IMR-90 (cell line): ENCODE measurements around the gene ARID4B. TPM values are rescaled to one million over a fixed set of nuclear protein-coding genes. Genes with fewer than 3 reads are reported as not detected.

Experiments
- ATAC-seq: fragments of 200-7000 bp; cut with Tn5 transposase; 2 replicates; pipeline ENCODE4 v1.9.1; 2020; ENCODE audit warnings: low read depth, mild to moderate bottlenecking, moderate library complexity
- BruUV-seq: library from RNA; stranded (reverse); fragments of 400-500 nt; replicated peaks from 2 replicates; lab custom pipeline; 2021; lab: Mats Ljungman, UMichigan
- CTCF ChIA-PET: fragments of 300-600 bp; formaldehyde crosslinking; extraction: SDS; loops from one replicate; lab custom pipeline; 2021; ENCODE audit warnings: antibody characterized with exemption; lab: Yijun Ruan, JAX
- POLR2A ChIA-PET: fragments of 300-600 bp; sonication (Branson Sonifier 250); formaldehyde crosslinking; loops from one replicate; lab custom pipeline; 2022; ENCODE audit warnings: antibody characterized with exemption; ENCODE audit not compliant: unreplicated experiment; lab: Charles Lee
- DNase-seq: peaks from one replicate; pipeline ENCODE4 v3.0.0; 2013
- H2AFZ ChIP-seq: replicated peaks from 2 replicates; pipeline ENCODE3; 2013; ENCODE audit warnings: low read length, mild to moderate bottlenecking; ENCODE audit not compliant: poor library complexity
- H2AK5ac ChIP-seq: 2 replicates; pipeline ENCODE4 v1.6.1; 2013; ENCODE audit warnings: low read depth, low read length, inconsistent platforms
- H2AK9ac ChIP-seq: replicated peaks from 2 replicates; pipeline ENCODE3; 2013; ENCODE audit warnings: mild to moderate bottlenecking, low read depth, low read length, moderate library complexity; ENCODE audit not compliant: poor library complexity
- H2BK120ac ChIP-seq: 2 replicates; pipeline ENCODE4 v1.6.1; 2013; ENCODE audit warnings: low read depth, low read length, inconsistent platforms
- H2BK15ac ChIP-seq: 3 replicates; pipeline ENCODE4 v1.6.1; 2013; ENCODE audit warnings: low read depth, low read length, inconsistent platforms
- H2BK20ac ChIP-seq: 2 replicates; pipeline ENCODE4 v1.6.1; 2013; ENCODE audit warnings: low read depth, mild to moderate bottlenecking, inconsistent platforms, low read length, moderate library complexity
- H2BK5ac ChIP-seq: 2 replicates; pipeline ENCODE4 v1.6.1; 2013; ENCODE audit warnings: mild to moderate bottlenecking, low read depth, low read length, inconsistent platforms; ENCODE audit not compliant: poor library complexity, severe bottlenecking
- H3K14ac ChIP-seq: replicated peaks from 2 replicates; pipeline ENCODE4 v1.6.1; 2013; ENCODE audit warnings: low read depth, low read length, inconsistent platforms
- H3K18ac ChIP-seq: 2 replicates; pipeline ENCODE4 v1.6.1; 2013; ENCODE audit warnings: low read depth, low read length, control low read depth
- H3K23ac ChIP-seq: 2 replicates; pipeline ENCODE4 v1.6.1; 2013; ENCODE audit warnings: low read depth, low read length, inconsistent platforms
- H3K27ac ChIP-seq: 2 replicates; pipeline ENCODE4 v1.5.1; 2013; ENCODE audit warnings: mild to moderate bottlenecking, control low read depth, low read length; ENCODE audit not compliant: insufficient read depth
- H3K27me3 ChIP-seq: 2 replicates; pipeline ENCODE4 v1.6.1; 2013; ENCODE audit warnings: low read length; ENCODE audit not compliant: control insufficient read depth, insufficient read depth
- H3K36me3 ChIP-seq: 2 replicates; pipeline ENCODE4 v1.6.1; 2013; ENCODE audit warnings: low read length, mixed read lengths; ENCODE audit not compliant: control insufficient read depth, insufficient read depth
- H3K4ac ChIP-seq: 2 replicates; pipeline ENCODE4 v1.6.1; 2013; ENCODE audit warnings: low read depth, low read length, inconsistent platforms
- H3K4me1 ChIP-seq: 2 replicates; pipeline ENCODE4 v1.6.1; 2013; ENCODE audit warnings: low read length, mixed read lengths; ENCODE audit not compliant: control insufficient read depth, insufficient read depth
- H3K4me2 ChIP-seq: 2 replicates; pipeline ENCODE4 v1.6.1; 2013; ENCODE audit warnings: low read depth, mild to moderate bottlenecking, control low read depth, low read length, moderate library complexity
- H3K4me3 ChIP-seq: 2 replicates; pipeline ENCODE4 v1.5.1; 2013; ENCODE audit warnings: low read depth, mild to moderate bottlenecking, control low read depth, low read length, moderate library complexity; ENCODE audit not compliant: insufficient read depth
- H3K56ac ChIP-seq: 2 replicates; pipeline ENCODE4 v1.6.1; 2013; ENCODE audit warnings: low read length, inconsistent platforms; ENCODE audit not compliant: insufficient read depth; ENCODE audit errors: extremely low read depth
- H3K79me1 ChIP-seq, 2 experiments: 2 replicates each; pipeline ENCODE4 v1.6.1; 2013; ENCODE audit warnings: low read length in 2 of 2, inconsistent platforms in 1 of 2, low read depth in 1 of 2
- H3K9ac ChIP-seq: 2 replicates; pipeline ENCODE4 v1.6.1; 2013; ENCODE audit warnings: low read depth, low read length, control low read depth
- H3K9me1 ChIP-seq: 2 replicates; pipeline ENCODE4 v1.6.1; 2013; ENCODE audit warnings: low read length, inconsistent platforms; ENCODE audit not compliant: insufficient read depth
- H3K9me3 ChIP-seq: 2 replicates; pipeline ENCODE4 v1.6.1; 2013; ENCODE audit warnings: low read length; ENCODE audit not compliant: control insufficient read depth, insufficient read depth
- H4K20me1 ChIP-seq: 2 replicates; pipeline ENCODE4 v1.6.1; 2013; ENCODE audit warnings: low read length, inconsistent platforms; ENCODE audit not compliant: insufficient read depth
- H4K5ac ChIP-seq: 2 replicates; pipeline ENCODE4 v1.6.1; 2013; ENCODE audit warnings: mild to moderate bottlenecking, low read depth, low read length, control low read depth
- H4K8ac ChIP-seq, 2 experiments: 2 replicates each; pipeline ENCODE4 v1.6.1; 2013; ENCODE audit warnings: low read depth in 2 of 2, low read length in 2 of 2, control low read depth in 1 of 2, inconsistent platforms in 1 of 2
- H4K91ac ChIP-seq: 2 replicates; pipeline ENCODE4 v1.6.1; 2013; ENCODE audit warnings: low read depth, low read length, inconsistent platforms; ENCODE audit not compliant: insufficient read depth
- BHLHE40 ChIP-seq: fragments of 150-350 bp; IDR thresholded peaks from 2 replicates; pipeline ENCODE4 v1.6.1; 2016; ENCODE audit warnings: mild to moderate bottlenecking, low read depth, low read length
- CEBPB ChIP-seq: IDR thresholded peaks from 2 replicates; pipeline ENCODE4 v1.6.1; 2012; ENCODE audit warnings: low read depth, low read length, improper control_type of control experiment
- CHD1 ChIP-seq: IDR thresholded peaks from 2 replicates; pipeline ENCODE4 v1.6.1; 2012; ENCODE audit warnings: low read depth, low read length, improper control_type of control experiment
- FOS ChIP-seq: fragments of 150-350 bp; IDR thresholded peaks from 2 replicates; pipeline ENCODE4 v1.6.1; 2016; ENCODE audit warnings: low read depth, low read length
- MAFK ChIP-seq: IDR thresholded peaks from 2 replicates; pipeline ENCODE4 v1.6.1; 2012; ENCODE audit warnings: low read depth, low read length, improper control_type of control experiment
- MAZ ChIP-seq: IDR thresholded peaks from 2 replicates; pipeline ENCODE4 v1.6.1; 2012; ENCODE audit warnings: low read depth, mild to moderate bottlenecking, low read length, improper control_type of control experiment, moderate library complexity, borderline replicate concordance
- MXI1 ChIP-seq: IDR thresholded peaks from 2 replicates; pipeline ENCODE4 v1.6.1; 2012; ENCODE audit warnings: low read depth, mild to moderate bottlenecking, low read length, moderate library complexity, borderline replicate concordance
- NFE2L2 ChIP-seq: fragments of 150-350 bp; IDR thresholded peaks from 2 replicates; pipeline ENCODE4 v1.6.1; 2016; ENCODE audit warnings: low read depth, mild to moderate bottlenecking, low read length
- POLR2A ChIP-seq: IDR thresholded peaks from 2 replicates; pipeline ENCODE4 v1.6.1; 2012; ENCODE audit warnings: mild to moderate bottlenecking, low read depth, low read length
- RAD21 ChIP-seq: IDR thresholded peaks from 2 replicates; pipeline ENCODE4 v1.6.1; 2012; ENCODE audit warnings: low read length, improper control_type of control experiment
- RCOR1 ChIP-seq: IDR thresholded peaks from 2 replicates; pipeline ENCODE4 v1.6.1; 2012; ENCODE audit warnings: mild to moderate bottlenecking, low read length, improper control_type of control experiment; ENCODE audit not compliant: insufficient replicate concordance
- RFX5 ChIP-seq: IDR thresholded peaks from 2 replicates; pipeline ENCODE4 v1.8.0; 2012; ENCODE audit warnings: low read depth, mild to moderate bottlenecking, low read length, moderate library complexity
- SMC3 ChIP-seq: fragments of 150-350 bp; IDR thresholded peaks from 2 replicates; pipeline ENCODE4 v1.6.1; 2016; ENCODE audit warnings: low read depth, mild to moderate bottlenecking, antibody characterized with exemption, low read length, moderate library complexity
- WGBS, 2 experiments: methylation state at CpG; one replicate each; pipeline versions ENCODE4 v1.1.5 to v1.1.7; 2013; ENCODE audit warnings: missing lambda C conversion rate in 2 of 2; ENCODE audit not compliant: insufficient read length in 1 of 2; ENCODE audit errors: extremely low coverage in 2 of 2; 5-methylcytosine and 5-hydroxymethylcytosine counted together
- dilution Hi-C: fragments of 300-500 bp; cut with HindIII; formaldehyde crosslinking; loops from one replicate; pipeline ENCODE4 v1.14.3; 2018; ENCODE audit warnings: low sequenced_read_pairs; ENCODE audit not compliant: unreplicated experiment
- in situ Hi-C: fragments of 300-500 bp; cut with MboI; formaldehyde crosslinking; loops from 3 replicates; pipeline ENCODE4 v1.14.3; 2019; ENCODE audit warnings: low sequenced_read_pairs, inconsistent platforms, mixed read lengths
- intact Hi-C: fragments of 100-400 bp; cut with micrococcal nuclease; formaldehyde crosslinking; loops from 2 replicates; pipeline ENCODE4 v1.10.0; 2022
- polyA plus RNA-seq, 3 experiments: library from polyadenylated mRNA; depleted of rRNA; stranded (reverse); fragments of >200 nt; gene quantifications; 2 replicates each; pipeline ENCODE4 v1.2.3, GENCODE V29; 2012; ENCODE audit warnings: low replicate concordance in 1 of 3
- total RNA-seq: library from RNA; depleted of rRNA; stranded (reverse); fragments of >200 nt; gene quantifications from 2 replicates; pipeline ENCODE4 v1.2.3, GENCODE V29; 2012
- TF ChIP-seq, protein P1 (sequence below): fragments of 150-350 bp; IDR thresholded peaks from 2 replicates; pipeline ENCODE4 v1.6.1; 2017; ENCODE audit warnings: mild to moderate bottlenecking, antibody characterized with exemption, low read length, low read depth
- TF ChIP-seq, protein P2 (sequence below): fragments of 150-350 bp; IDR thresholded peaks from 2 replicates; pipeline ENCODE4 v1.6.1; 2016; ENCODE audit warnings: low read depth, mild to moderate bottlenecking, low read length, moderate library complexity, borderline replicate concordance
- TF ChIP-seq, protein P3 (sequence below): conservative IDR thresholded peaks from 2 replicates; pipeline ENCODE4 v1.5.1; 2012; ENCODE audit warnings: mild to moderate bottlenecking, low read depth, low read length, improper control_type of control experiment

ARID4B gene
- total and polyA plus RNA-seq, 2 of the 4 experiments (the other 2 are of a cell fraction) = 8.5 to 16.0 TPM

DNA sequence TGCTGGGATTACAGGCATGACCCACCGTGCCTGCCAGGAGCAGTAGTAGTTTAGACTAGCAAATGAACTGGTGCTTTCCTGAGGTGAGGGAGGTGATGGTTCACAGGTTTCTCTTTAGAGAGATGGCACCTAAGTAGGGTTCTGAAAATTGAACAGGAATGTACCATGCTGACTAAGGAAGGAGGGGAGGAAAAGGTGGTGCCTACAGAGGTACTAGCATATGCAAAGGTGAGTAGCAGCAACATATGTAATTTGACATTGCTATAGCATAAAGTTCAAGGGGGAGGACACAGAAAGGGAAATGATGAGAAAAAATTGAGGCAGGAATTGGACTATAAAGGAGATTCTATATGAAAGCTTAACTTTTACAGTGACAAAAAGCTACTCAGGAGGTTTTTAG is 101.0 kb downstream of the ARID4B start:
- DNase-seq (no peak), ATAC-seq (no peak)
- intact Hi-C loops (no loop called here), dilution Hi-C loops (no loop called here), in situ Hi-C loops (no loop called here)
- H3K9ac ChIP-seq = no peak overlapping the region
- no peak overlapping the region for H2BK20ac ChIP-seq
- H3K4me1 ChIP-seq = no peaks in the 10 kb centered on the region
- BruUV-seq = TSS peak; percentile 29
- H2BK15ac ChIP-seq = no peak overlapping the region
- H3K14ac ChIP-seq = no peak overlapping the region
- no peak overlapping the region for H4K91ac ChIP-seq
- ChIA-PET POLR2A (no interaction called here), CTCF (no interaction called here)
- H3K79me1 ChIP-seq = peaks cover 4 to 16% of the 10 kb centered on the region in 2 experiments; a peak in 3 of 4 replicates
- H3K9me3 ChIP-seq = no peaks in the 10 kb centered on the region
- no peak overlapping the region for H3K4ac ChIP-seq
- H3K4me2 ChIP-seq = no peak overlapping the region
- no peak overlapping the region for H2BK5ac ChIP-seq
- TF ChIP-seq RAD21 (no peak), SMC3 (no peak), NFE2L2 (no peak), MXI1 (no peak), RCOR1 (no peak), CEBPB (no peak), BHLHE40 (no peak), RFX5 (no peak), MAZ (no peak), POLR2A (no peak), MAFK (no peak), FOS (no peak), CHD1 (no peak)
- TF ChIP-seq, protein P1, sequence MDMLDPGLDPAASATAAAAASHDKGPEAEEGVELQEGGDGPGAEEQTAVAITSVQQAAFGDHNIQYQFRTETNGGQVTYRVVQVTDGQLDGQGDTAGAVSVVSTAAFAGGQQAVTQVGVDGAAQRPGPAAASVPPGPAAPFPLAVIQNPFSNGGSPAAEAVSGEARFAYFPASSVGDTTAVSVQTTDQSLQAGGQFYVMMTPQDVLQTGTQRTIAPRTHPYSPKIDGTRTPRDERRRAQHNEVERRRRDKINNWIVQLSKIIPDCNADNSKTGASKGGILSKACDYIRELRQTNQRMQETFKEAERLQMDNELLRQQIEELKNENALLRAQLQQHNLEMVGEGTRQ = no peak
- TF ChIP-seq, protein P2, sequence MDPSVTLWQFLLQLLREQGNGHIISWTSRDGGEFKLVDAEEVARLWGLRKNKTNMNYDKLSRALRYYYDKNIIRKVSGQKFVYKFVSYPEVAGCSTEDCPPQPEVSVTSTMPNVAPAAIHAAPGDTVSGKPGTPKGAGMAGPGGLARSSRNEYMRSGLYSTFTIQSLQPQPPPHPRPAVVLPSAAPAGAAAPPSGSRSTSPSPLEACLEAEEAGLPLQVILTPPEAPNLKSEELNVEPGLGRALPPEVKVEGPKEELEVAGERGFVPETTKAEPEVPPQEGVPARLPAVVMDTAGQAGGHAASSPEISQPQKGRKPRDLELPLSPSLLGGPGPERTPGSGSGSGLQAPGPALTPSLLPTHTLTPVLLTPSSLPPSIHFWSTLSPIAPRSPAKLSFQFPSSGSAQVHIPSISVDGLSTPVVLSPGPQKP = no peak
- TF ChIP-seq, protein P3, sequence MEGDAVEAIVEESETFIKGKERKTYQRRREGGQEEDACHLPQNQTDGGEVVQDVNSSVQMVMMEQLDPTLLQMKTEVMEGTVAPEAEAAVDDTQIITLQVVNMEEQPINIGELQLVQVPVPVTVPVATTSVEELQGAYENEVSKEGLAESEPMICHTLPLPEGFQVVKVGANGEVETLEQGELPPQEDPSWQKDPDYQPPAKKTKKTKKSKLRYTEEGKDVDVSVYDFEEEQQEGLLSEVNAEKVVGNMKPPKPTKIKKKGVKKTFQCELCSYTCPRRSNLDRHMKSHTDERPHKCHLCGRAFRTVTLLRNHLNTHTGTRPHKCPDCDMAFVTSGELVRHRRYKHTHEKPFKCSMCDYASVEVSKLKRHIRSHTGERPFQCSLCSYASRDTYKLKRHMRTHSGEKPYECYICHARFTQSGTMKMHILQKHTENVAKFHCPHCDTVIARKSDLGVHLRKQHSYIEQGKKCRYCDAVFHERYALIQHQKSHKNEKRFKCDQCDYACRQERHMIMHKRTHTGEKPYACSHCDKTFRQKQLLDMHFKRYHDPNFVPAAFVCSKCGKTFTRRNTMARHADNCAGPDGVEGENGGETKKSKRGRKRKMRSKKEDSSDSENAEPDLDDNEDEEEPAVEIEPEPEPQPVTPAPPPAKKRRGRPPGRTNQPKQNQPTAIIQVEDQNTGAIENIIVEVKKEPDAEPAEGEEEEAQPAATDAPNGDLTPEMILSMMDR = no peak
- no peaks in the 10 kb centered on the region for H3K9me1 ChIP-seq
- H3K36me3 ChIP-seq = peaks cover 33% of the 10 kb centered on the region
- WGBS, 2 experiments = 100% methylated on average over 1 of the region's 1 CpG; no CpG with 5 or more reads in 1 of the 2 experiments
- H3K18ac ChIP-seq = no peak overlapping the region
- no peak overlapping the region for H2AK9ac ChIP-seq
- H3K27me3 ChIP-seq = no peaks in the 10 kb centered on the region
- H2AK5ac ChIP-seq = no peak overlapping the region
- no peak overlapping the region for H3K27ac ChIP-seq
- H4K5ac ChIP-seq = no peak overlapping the region
- H2AFZ ChIP-seq = no peak overlapping the region
- H3K4me3 ChIP-seq = no peak overlapping the region
- no peak overlapping the region for H3K23ac ChIP-seq
- H2BK120ac ChIP-seq = no peak overlapping the region
- H3K56ac ChIP-seq = no peak overlapping the region
- H4K20me1 ChIP-seq = no peaks in the 10 kb centered on the region
- H4K8ac ChIP-seq = no peak overlapping the region
